Mucosa of descending colon (tissue), 3 donors: ENCODE data around the gene RIMBP3B. TPM values are rescaled to one million over a fixed set of nuclear protein-coding genes. Genes with fewer than 3 reads are reported as not detected.
"Not testable (repeated sequence)": the region's sequence is repeated elsewhere in the genome, so short reads cannot be mapped to it uniquely, and the experiment has no call there.

Source experiments
- ATAC-seq: fragments of 200-7000 bp; cut with Tn5 transposase; one replicate; pipeline ENCODE4 v1.9.1; 2020; ENCODE audit warnings: mild to moderate bottlenecking, moderate library complexity
- DNase-seq, 3 donors: peaks; one replicate each; pipeline ENCODE4 v3.0.0-alpha.2; 2020
- H3K36me3 ChIP-seq: fragments of 200-600 bp; one replicate; pipeline ENCODE4 v1.8.0; 2021; ENCODE audit warnings: low read depth, mild to moderate bottlenecking
- H3K4me1 ChIP-seq: fragments of 200-600 bp; one replicate; pipeline ENCODE4 v1.8.0; 2021; ENCODE audit warnings: low read depth, mild to moderate bottlenecking
- H3K4me3 ChIP-seq: fragments of 200-600 bp; one replicate; pipeline ENCODE4 v1.8.0; 2021; ENCODE audit warnings: mild to moderate bottlenecking
- H3K9me3 ChIP-seq: fragments of 200-600 bp; one replicate; pipeline ENCODE4 v1.8.0; 2021; ENCODE audit warnings: mild to moderate bottlenecking
- intact Hi-C, 2 donors: fragments of 100-400 bp; cut with DNase I in 1 of 2; cut with micrococcal nuclease in 1 of 2; formaldehyde crosslinking; loops; one replicate each; pipeline versions ENCODE4 v1.11.0 to v1.11.1; 2022; cut with DNase I, micrococcal nuclease
- total RNA-seq, 3 donors: library from RNA; stranded (reverse); fragmentation: NEBNext Ultra II Directional in 2 of 3; extraction: Animal tissue kit (Norgen Biotek cat#: 25700) in 2 of 3; gene quantifications; one replicate each; pipeline versions ENCODE4 v1.2.1 to v1.2.4, GENCODE V29; 2021 to 2023
- donor health status: DM: no; HTN: no; CAD: no; lungs with moderate emphysema.
- donor health status: DM: no; HTN: no; CAD: no.
- donor health status: DM: no; HTN: yes; CAD: no.

The RIMBP3B gene
- total RNA-seq, 3 donors from 2014 or later = 0.09 TPM; not detected in 2

DNA sequence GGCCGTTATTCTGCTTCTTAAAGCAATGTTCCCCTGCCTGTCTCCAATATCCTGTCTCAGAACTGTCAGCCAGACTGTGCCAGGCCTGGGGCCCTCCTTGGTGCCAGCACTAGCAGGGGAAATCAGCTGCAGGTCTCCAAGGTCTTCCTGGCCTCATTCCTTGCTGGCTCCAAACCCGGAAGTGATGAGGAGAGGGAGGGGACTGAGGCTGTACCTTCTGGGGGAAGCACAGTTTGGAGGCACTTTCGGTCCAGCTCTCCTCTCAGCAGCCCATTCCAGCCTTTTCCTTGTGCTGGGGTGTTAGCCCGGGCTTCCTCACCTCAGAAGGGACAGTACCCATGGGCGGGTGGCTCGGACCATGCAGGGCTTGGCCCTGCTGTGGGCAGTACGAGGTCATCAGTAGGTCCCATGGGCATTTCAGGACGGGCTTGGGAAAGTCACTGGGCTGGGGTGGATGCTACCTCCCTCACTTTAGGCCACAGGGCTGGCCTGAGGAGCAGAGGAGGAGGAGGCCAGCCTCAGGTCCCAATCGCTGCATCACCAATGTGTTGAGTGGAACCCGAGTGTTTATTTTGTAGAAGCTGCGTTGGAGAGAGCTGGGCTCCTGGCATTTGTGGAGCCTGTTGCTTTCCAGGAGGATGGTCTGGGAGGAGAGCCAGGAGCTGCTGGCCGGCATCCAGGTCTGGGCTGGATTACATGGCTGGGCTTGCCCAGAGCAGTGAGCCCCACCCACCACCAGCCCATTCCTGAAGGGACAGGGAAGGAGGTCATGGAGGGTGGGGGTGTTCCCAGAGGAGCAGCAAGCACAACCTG lies 52.7 kb downstream of the RIMBP3B start:
- H3K9me3 ChIP-seq, H3K36me3 ChIP-seq, H3K4me3 ChIP-seq, H3K4me1 ChIP-seq, intact Hi-C loops: not testable (repeated sequence)
- ATAC-seq (peak; percentile 81), DNase-seq (peak; percentile 4 to 44 (median 41))

DNA sequence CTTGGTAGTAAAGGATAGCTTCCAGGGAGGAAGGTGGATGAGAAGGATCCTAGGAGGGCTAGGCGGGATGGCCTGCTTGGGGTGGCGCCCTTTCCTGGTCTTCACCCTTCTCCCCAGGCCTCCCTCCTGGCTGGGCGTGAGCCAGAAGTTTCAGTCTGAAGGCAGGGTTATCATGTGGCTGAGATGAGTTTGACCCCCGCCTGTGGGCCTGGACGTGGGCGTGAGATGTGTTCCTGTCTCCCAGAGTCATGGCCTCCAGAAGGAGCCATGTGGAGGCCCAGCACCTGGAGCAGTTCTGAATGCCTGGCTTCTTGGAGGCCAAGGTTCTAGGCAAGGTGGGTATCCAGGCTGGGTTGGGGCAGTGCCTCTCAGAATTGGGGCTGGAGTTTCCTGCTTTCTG lies 54.5 kb downstream of the RIMBP3B start:
- H3K4me1 ChIP-seq, H3K9me3 ChIP-seq, ATAC-seq, H3K36me3 ChIP-seq, H3K4me3 ChIP-seq, intact Hi-C loops: not testable (repeated sequence)
- DNase-seq = peak in 1 of 3 donors; percentile 17

Other genes starting within 250 kb of the RIMBP3B start
- gene HIC2, start 33.6 kb downstream of the RIMBP3B start, total RNA-seq = 1 to 10 TPM; 6.0 to 6.2 (median 6.0) TPM
- gene TMEM191C, start 83.6 kb downstream of the RIMBP3B start, total RNA-seq = 1 to 10 TPM; 1.3 to 2.9 (median 2.1) TPM
- gene RIMBP3C, start 167.7 kb downstream of the RIMBP3B start, total RNA-seq = under 1 TPM in 2 of 3 donors, not detected in 1; 0.13 to 0.22 TPM
- gene UBE2L3, start 184.0 kb downstream of the RIMBP3B start, total RNA-seq = 10 to 100 TPM; 52.6 to 60.9 (median 60.7) TPM
- gene YDJC, start 246.3 kb downstream of the RIMBP3B start, total RNA-seq = 10 to 100 TPM; 12.5 to 26.5 (median 21.7) TPM
- under 1 TPM; 0.22 to 0.89 (median 0.26) TPM for gene CCDC116, start 249.0 kb downstream of the RIMBP3B start, total RNA-seq